Gastrocnemius medialis (tissue), 4 donors: ENCODE measurements around the gene DERL3. TPM values are rescaled to one million over a fixed set of nuclear protein-coding genes. Genes with fewer than 3 reads are reported as not detected.
A peak's percentile ranks its signal among the peaks of the same experiment; 100 is the strongest.

Experiments
- ATAC-seq, 2 donors: fragments of 150-250 bp; one replicate each; pipeline ENCODE4 v1.9.1; 2016
- DNase-seq, 2 donors: peaks; one replicate each; pipeline ENCODE4 v3.0.0-alpha.2; 2019
- H3K27ac ChIP-seq, 4 donors: fragments of 200-600 bp; sonication (generic); 1 replicate in 1 of 4; 2 replicates in 3 of 4; pipeline ENCODE4 v1.5.1; 2016 to 2018; ENCODE audit warnings: mild to moderate bottlenecking in 2 of 4, moderate library complexity in 1 of 4
- H3K27me3 ChIP-seq, 3 donors: fragments of 200-600 bp; sonication (generic) in 2 of 3; 1 replicate in 1 of 3; 2 replicates in 2 of 3; pipeline versions ENCODE4 v1.5.1 to v1.6.0; 2016 to 2019; ENCODE audit warnings: mild to moderate bottlenecking in 1 of 3, moderate library complexity in 1 of 3
- H3K36me3 ChIP-seq, 2 donors: fragments of 200-600 bp; sonication (generic) in 1 of 2; one replicate each; pipeline ENCODE4 v1.5.1; 2017 to 2018
- H3K4me1 ChIP-seq, 2 donors: fragments of 200-600 bp; sonication (generic) in 1 of 2; one replicate each; pipeline ENCODE4 v1.5.1; 2016 to 2017; ENCODE audit warnings: mild to moderate bottlenecking in 2 of 2
- H3K4me3 ChIP-seq, 4 donors: fragments of 200-600 bp; sonication (generic) in 3 of 4; 1 replicate in 1 of 4; 2 replicates in 3 of 4; pipeline ENCODE4 v1.5.1; 2016 to 2019; ENCODE audit warnings: mild to moderate bottlenecking in 2 of 4
- H3K9me3 ChIP-seq, 3 donors: fragments of 200-600 bp; sonication (generic) in 2 of 3; 1 replicate in 1 of 3; 2 replicates in 2 of 3; pipeline ENCODE4 v1.5.1; 2016 to 2019
- CTCF ChIP-seq, 5 experiments: fragments of 450-650 bp in 3 of 5; fragments of 200-600 bp in 2 of 5; sonication (generic) in 2 of 5; IDR thresholded peaks in 4 of 5; conservative IDR thresholded peaks in 1 of 5; 1 replicate in 4 of 5; 2 replicates in 1 of 5; pipeline ENCODE4 v1.5.1; 2016 to 2019; ENCODE audit warnings: antibody characterized with exemption in 5 of 5, mild to moderate bottlenecking in 3 of 5, moderate library complexity in 3 of 5
- POLR2A ChIP-seq, 2 donors: fragments of 450-650 bp; IDR thresholded peaks; one replicate each; pipeline ENCODE4 v1.6.1; 2017; ENCODE audit warnings: antibody characterized with exemption in 2 of 2, mild to moderate bottlenecking in 2 of 2, moderate library complexity in 2 of 2
- in situ Hi-C, 4 donors: fragments of 200-750 bp; cut with MboI; loops; one replicate each; pipeline versions ENCODE4 v1.15.0 to v1.8.0; 2017; ENCODE audit warnings: low sequenced_read_pairs in 4 of 4
- intact Hi-C: fragments of 100-400 bp; cut with DNase I; formaldehyde crosslinking; loops from one replicate; pipeline ENCODE4 v1.15.1; 2023; ENCODE audit warnings: low total_unique reads
- total RNA-seq, 4 donors: library from RNA; depleted of rRNA; stranded (reverse); fragments of >200 nt; gene quantifications; one replicate each; pipeline versions ENCODE4 v1.1.0 to v1.2.3, GENCODE V29; 2016

DERL3 gene
- total RNA-seq, 4 donors from 2014 or later, result 0.72 to 1.5 (median 1.3) TPM

GRCh38 chr22:23817146-23817545, 21.7 kb downstream of the DERL3 start:
- Histone ChIP-seq H3K4me1 (peaks cover 3 to 7% of the 10 kb centered on the region in 2 donors), H3K9me3 (no peaks in the 10 kb centered on the region), H3K27me3 (no peaks in the 10 kb centered on the region), H3K4me3 (no peak overlapping the region), H3K36me3 (peaks cover 0 to 68% of the 10 kb centered on the region in 2 donors), H3K27ac (no peak overlapping the region)
- TF ChIP-seq POLR2A (IDR thresholded peaks at IDR 0.05), result no peak
- no peak for TF ChIP-seq CTCF (IDR thresholded peaks at IDR 0.05 in 4 of 5, conservative IDR thresholded peaks at IDR 0.05 in 1 of 5)
- in situ Hi-C loops (no loop called here), intact Hi-C loops (no loop called here)
- DNase-seq, result no peak
- ATAC-seq, result no peak

DNA sequence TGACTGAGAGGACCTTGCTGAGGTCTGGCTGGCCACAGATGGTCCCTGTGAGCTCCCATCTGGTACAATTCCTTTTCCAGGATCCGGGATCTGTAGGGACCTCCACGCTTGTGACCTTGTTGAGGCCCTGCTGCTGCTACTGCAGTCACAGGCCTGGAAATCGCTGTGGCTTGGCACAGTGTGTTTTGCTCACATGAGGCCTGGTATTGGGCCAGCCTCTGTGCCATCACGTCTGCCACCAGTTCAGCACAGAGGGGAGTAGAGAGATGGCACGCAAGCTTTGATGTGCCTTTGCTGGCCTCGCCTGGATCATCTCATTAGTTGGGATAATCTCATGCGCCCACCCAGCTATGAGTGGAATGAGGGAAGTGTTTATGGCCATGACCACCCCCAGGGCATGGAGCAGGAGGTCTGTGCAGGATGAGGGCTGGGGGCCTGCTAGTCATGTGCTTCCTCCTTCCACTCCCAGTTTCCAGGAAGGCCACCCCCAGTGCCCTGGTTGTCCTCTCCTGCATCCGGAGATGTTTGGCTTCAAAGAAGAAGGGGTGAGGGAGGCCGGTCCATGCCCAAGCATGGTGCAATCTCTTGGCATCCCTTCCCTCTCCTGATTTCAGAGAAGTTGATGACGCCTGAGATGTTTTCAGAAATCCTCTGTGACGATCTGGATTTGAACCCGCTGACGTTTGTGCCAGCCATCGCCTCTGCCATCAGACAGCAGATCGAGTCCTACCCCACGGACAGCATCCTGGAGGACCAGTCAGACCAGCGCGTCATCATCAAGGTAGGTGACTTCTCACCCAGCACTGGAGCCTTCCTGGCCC, 22.4 kb downstream of the DERL3 start:
- intact Hi-C loops (no loop called here), in situ Hi-C loops (no loop called here)
- DNase-seq, result peak; percentile 36 to 67
- Histone ChIP-seq H3K27me3 (no peaks in the 10 kb centered on the region), H3K4me1 (no peaks in the 10 kb centered on the region), H3K36me3 (peaks cover 0 to 76% of the 10 kb centered on the region in 2 donors), H3K9me3 (no peaks in the 10 kb centered on the region), H3K27ac (peak overlapping the region; percentile 8 to 69 (median 52)), H3K4me3 (no peak overlapping the region)
- ATAC-seq, result peak; percentile 90 to 94
- TF ChIP-seq POLR2A (IDR thresholded peaks at IDR 0.05), result no peak

- H3K27ac ChIP-seq, result peak overlapping the region in 3 of 4 donors; percentile 52 to 69 (median 53)
- in situ Hi-C loops, result no loop called here
These were observed 23.2 kb downstream of the DERL3 start for GRCh38 chr22:23815541-23816155.

GRCh38 chr22:23812378-23812777, 26.4 kb downstream of the DERL3 start:
- ATAC-seq (no peak), DNase-seq (no peak)
- no peak overlapping the region for H3K27ac ChIP-seq
- H3K9me3 ChIP-seq, result no peaks in the 10 kb centered on the region
- H3K4me1 ChIP-seq, result no peaks in the 10 kb centered on the region
- in situ Hi-C loops, result no loop called here
- H3K36me3 ChIP-seq, result peaks cover 0 to 47% of the 10 kb centered on the region in 2 donors
- no peak for TF ChIP-seq POLR2A (IDR thresholded peaks at IDR 0.05)
- no peaks in the 10 kb centered on the region for H3K27me3 ChIP-seq
- intact Hi-C loops, result no loop called here
- no peak overlapping the region for H3K4me3 ChIP-seq

More at GRCh38 chr22:23815541-23816155, 23.2 kb downstream of the DERL3 start:
- Histone ChIP-seq H3K4me3 (no peak overlapping the region), H3K4me1 (no peaks in the 10 kb centered on the region), H3K27me3 (no peaks in the 10 kb centered on the region), H3K9me3 (no peaks in the 10 kb centered on the region), H3K36me3 (peaks cover 0 to 74% of the 10 kb centered on the region in 2 donors)
- intact Hi-C loops, result no loop called here
- TF ChIP-seq CTCF (IDR thresholded peaks at IDR 0.05 in 4 of 5, conservative IDR thresholded peaks at IDR 0.05 in 1 of 5) (no peak), POLR2A (IDR thresholded peaks at IDR 0.05) (no peak)
- DNase-seq, result no peak
- ATAC-seq, result no peak

GRCh38 chr22:23806837-23807236, 32.0 kb downstream of the DERL3 start:
- no peak for DNase-seq
- H3K36me3 ChIP-seq, result peaks cover 0 to 69% of the 10 kb centered on the region in 2 donors
- H3K27ac ChIP-seq, result no peak overlapping the region
- H3K9me3 ChIP-seq, result no peaks in the 10 kb centered on the region
- H3K4me1 ChIP-seq, result no peaks in the 10 kb centered on the region
- no peaks in the 10 kb centered on the region for H3K27me3 ChIP-seq
- in situ Hi-C loops (no loop called here), intact Hi-C loops (no loop called here)
- ATAC-seq, result no peak
- no peak for TF ChIP-seq CTCF (IDR thresholded peaks at IDR 0.05 in 4 of 5, conservative IDR thresholded peaks at IDR 0.05 in 1 of 5)
- TF ChIP-seq POLR2A (IDR thresholded peaks at IDR 0.05), result no peak
- H3K4me3 ChIP-seq, result no peak overlapping the region
